Hepatocyte (in vitro differentiated cells): ENCODE measurements around the gene VANGL1.

Experiments
- CTCF ChIP-seq: fragments of 200-600 bp; sonication (generic); IDR thresholded peaks from 2 replicates; pipeline ENCODE4 v1.5.1; 2016; ENCODE audit warnings: antibody characterized with exemption, mild to moderate bottlenecking; ENCODE audit not compliant: poor library complexity
- EZH2 ChIP-seq: fragments of 200-600 bp; sonication (generic); IDR thresholded peaks from 2 replicates; pipeline ENCODE4 v1.6.1; 2016; ENCODE audit warnings: antibody characterized with exemption, mild to moderate bottlenecking, borderline replicate concordance
- EZH2phosphoT487 ChIP-seq: fragments of 200-600 bp; sonication (generic); IDR thresholded peaks from one replicate; pipeline ENCODE4 v1.6.1; 2018; ENCODE audit warnings: antibody characterized with exemption, mild to moderate bottlenecking, low read depth, moderate library complexity; ENCODE audit not compliant: unreplicated experiment, severe bottlenecking

DNA sequence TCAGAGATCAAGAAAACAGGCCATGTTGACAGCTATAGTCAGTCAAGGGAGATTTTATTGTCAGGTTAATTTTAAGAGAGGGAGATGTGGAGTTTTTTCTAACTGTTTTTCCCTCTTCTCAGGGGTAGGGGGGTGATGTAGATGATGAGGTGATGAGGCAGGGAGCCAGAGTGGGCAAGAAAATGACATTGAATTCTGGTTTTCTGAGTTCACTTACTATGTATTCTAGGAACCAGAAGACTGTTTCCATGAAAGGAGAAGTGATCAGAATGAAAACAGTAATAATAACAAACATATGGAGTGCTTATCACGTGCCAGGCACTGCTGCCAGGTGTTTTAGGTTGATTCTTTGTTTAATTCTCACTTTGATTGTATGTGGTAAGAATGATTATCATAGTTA is 86.6 kb downstream of the VANGL1 start:
- no peak for TF ChIP-seq CTCF
- no peak for TF ChIP-seq EZH2phosphoT487
- TF ChIP-seq EZH2: no peak
